SH-SY5Y (cell line): ENCODE results near the gene LYPD6B.

Experiments
- GATA2 ChIP-seq: IDR thresholded peaks from 2 replicates; pipeline ENCODE4 v1.6.1; 2011; ENCODE audit warnings: mild to moderate bottlenecking, low read depth, low read length
- GATA3 ChIP-seq: IDR thresholded peaks from 2 replicates; pipeline ENCODE4 v1.6.1; 2011; ENCODE audit warnings: low read depth, mild to moderate bottlenecking, low read length, moderate library complexity

DNA sequence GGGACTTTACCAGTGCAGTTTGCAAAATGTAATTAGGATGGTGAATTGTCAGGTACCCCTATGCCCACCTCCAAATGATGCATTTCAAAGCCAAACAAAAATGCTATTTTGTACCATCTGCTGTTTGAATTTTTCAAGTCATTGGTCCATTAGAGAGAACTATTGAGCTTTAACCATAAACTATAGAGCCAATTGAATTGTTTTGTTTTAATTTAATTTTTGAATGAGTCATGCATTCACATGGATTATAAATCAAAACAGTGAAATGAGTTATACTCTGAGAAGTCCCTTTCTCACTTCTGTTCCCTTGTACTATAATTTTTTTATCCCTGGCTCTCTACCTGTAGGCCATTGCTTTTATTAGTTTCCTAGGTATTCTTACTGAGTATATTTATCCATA lies 151.3 kb downstream of the LYPD6B start:
- no peak for TF ChIP-seq GATA2
- TF ChIP-seq GATA3, result no peak
